Thoracic aorta (tissue), 2 donors: ENCODE data around the gene SPACA4. TPM values are rescaled to one million over a fixed set of nuclear protein-coding genes. Genes with fewer than 3 reads are reported as not detected.

Experiments
- ATAC-seq: fragments of 150-250 bp; one replicate; pipeline ENCODE4 v1.8.0; 2017; ENCODE audit warnings: low read depth; ENCODE audit not compliant: insufficient number of reproducible peaks, low FRiP score
- DNase-seq: peaks from one replicate; pipeline ENCODE4 v3.0.0-alpha.2; 2020; ENCODE audit warnings: low spot score
- H3K27ac ChIP-seq, 2 donors: fragments of 200-600 bp; sonication (generic); 1 replicate in 1 of 2; 2 replicates in 1 of 2; pipeline ENCODE4 v1.5.1; 2016; ENCODE audit warnings: mild to moderate bottlenecking in 2 of 2, moderate library complexity in 2 of 2
- H3K27me3 ChIP-seq: fragments of 200-600 bp; sonication (generic); replicated peaks from 2 replicates; pipeline ENCODE4 v1.6.0; 2016; ENCODE audit warnings: mild to moderate bottlenecking; ENCODE audit not compliant: insufficient read depth
- H3K36me3 ChIP-seq: fragments of 200-600 bp; sonication (generic); one replicate; pipeline ENCODE4 v1.5.1; 2016
- H3K4me1 ChIP-seq, 2 donors: fragments of 200-600 bp; sonication (generic); 1 replicate in 1 of 2; 2 replicates in 1 of 2; pipeline versions ENCODE4 v1.5.1 to v1.6.0; 2016; ENCODE audit warnings: low read depth in 2 of 2, mild to moderate bottlenecking in 1 of 2; ENCODE audit not compliant: control insufficient read depth in 1 of 2
- H3K4me3 ChIP-seq: fragments of 200-600 bp; sonication (generic); 2 replicates; pipeline ENCODE4 v1.5.1; 2016; ENCODE audit warnings: mild to moderate bottlenecking
- H3K9me3 ChIP-seq: fragments of 200-600 bp; sonication (generic); 2 replicates; pipeline ENCODE4 v1.5.1; 2016
- total RNA-seq, 2 donors: library from RNA; depleted of rRNA; stranded (reverse); fragments of >200 nt; gene quantifications; one replicate each; pipeline versions ENCODE4 v1.1.0 to v1.2.3, GENCODE V29; 2016
- TF ChIP-seq, protein P1 (sequence below): fragments of 200-600 bp; sonication (generic); IDR thresholded peaks from one replicate; pipeline ENCODE4 v1.5.1; 2019; ENCODE audit warnings: antibody characterized with exemption

The SPACA4 gene
- total RNA-seq, 2 donors from 2014 or later, result not detected

DNA sequence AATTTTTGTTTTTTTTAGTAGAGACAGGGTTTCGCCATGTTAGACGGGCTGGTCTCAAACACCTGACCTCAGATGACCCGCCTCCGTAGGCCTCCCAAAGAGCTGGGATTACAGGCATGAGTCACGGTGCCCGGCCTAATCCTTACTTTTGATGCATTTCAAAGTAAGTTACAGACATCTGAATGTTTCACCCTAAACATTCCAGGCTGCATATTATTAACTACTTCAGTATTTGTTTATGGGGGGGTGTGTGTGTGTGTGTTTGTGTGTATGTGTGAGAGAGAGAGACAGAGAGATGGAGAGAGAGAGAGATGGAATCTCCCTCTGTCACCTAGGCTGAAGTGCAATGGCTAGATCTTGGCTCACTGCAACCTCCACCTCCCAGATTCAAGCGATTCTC, 41.5 kb upstream of the SPACA4 start:
- Histone ChIP-seq H3K4me1 (peaks cover 0 to 20% of the 10 kb centered on the region in 2 donors), H3K9me3 (no peaks in the 10 kb centered on the region), H3K27ac (no peak overlapping the region), H3K36me3 (no peaks in the 10 kb centered on the region), H3K4me3 (no peak overlapping the region), H3K27me3 (no peaks in the 10 kb centered on the region)
- DNase-seq (no peak), ATAC-seq (no peak)
- TF ChIP-seq, protein P1, sequence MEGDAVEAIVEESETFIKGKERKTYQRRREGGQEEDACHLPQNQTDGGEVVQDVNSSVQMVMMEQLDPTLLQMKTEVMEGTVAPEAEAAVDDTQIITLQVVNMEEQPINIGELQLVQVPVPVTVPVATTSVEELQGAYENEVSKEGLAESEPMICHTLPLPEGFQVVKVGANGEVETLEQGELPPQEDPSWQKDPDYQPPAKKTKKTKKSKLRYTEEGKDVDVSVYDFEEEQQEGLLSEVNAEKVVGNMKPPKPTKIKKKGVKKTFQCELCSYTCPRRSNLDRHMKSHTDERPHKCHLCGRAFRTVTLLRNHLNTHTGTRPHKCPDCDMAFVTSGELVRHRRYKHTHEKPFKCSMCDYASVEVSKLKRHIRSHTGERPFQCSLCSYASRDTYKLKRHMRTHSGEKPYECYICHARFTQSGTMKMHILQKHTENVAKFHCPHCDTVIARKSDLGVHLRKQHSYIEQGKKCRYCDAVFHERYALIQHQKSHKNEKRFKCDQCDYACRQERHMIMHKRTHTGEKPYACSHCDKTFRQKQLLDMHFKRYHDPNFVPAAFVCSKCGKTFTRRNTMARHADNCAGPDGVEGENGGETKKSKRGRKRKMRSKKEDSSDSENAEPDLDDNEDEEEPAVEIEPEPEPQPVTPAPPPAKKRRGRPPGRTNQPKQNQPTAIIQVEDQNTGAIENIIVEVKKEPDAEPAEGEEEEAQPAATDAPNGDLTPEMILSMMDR, result no peak

DNA sequence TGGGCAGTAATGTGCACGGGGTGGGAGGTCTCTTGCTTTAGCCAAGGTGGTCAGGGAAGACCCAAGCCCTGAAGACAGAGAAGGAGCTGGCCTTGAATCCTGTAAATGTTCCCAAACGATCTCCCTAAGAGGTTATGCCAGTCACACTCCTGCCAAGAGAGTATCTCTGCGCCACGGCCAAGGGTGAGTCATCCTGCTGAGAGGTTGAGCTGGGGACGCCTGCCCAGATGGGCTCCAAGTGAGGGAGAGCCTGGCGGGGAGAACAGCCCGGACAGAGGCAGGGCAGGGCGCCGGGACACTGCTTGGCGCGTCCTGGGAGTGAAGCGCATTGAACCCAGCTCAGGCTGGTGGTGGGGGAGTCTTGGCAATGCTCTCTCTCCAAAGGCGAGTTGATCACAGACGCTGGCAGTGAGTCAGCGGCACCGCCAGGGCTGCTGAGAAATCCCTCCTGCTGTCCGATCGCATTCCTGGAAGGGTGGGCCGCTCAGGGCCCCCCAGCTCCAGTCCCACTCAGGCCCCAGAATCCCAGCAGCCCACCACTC, 38.1 kb upstream of the SPACA4 start:
- peak; percentile 80 for DNase-seq
- TF ChIP-seq, protein P1, result no peak
- H3K4me3 ChIP-seq, result peak overlapping the region; percentile 46

GRCh38 chr19:48569814-48570213, 36.7 kb upstream of the SPACA4 start:
- no peaks in the 10 kb centered on the region for H3K27me3 ChIP-seq
- H3K27ac ChIP-seq, result no peak overlapping the region
- DNase-seq (no peak), ATAC-seq (no peak)
- H3K4me1 ChIP-seq, result peaks cover 0 to 20% of the 10 kb centered on the region in 2 donors
- TF ChIP-seq, protein P1, result no peak
- H3K4me3 ChIP-seq, result no peak overlapping the region
- H3K36me3 ChIP-seq, result no peaks in the 10 kb centered on the region
- H3K9me3 ChIP-seq, result no peaks in the 10 kb centered on the region

More for the DNA sequence above, 38.1 kb upstream of the SPACA4 start:
- H3K27me3 ChIP-seq, result no peaks in the 10 kb centered on the region
- no peaks in the 10 kb centered on the region for H3K9me3 ChIP-seq
- H3K27ac ChIP-seq, result peak overlapping the region in 1 of 2 donors; percentile 47
- H3K4me1 ChIP-seq, result peaks cover 0 to 20% of the 10 kb centered on the region in 2 donors
- H3K36me3 ChIP-seq, result no peaks in the 10 kb centered on the region
- peak; percentile 82 for ATAC-seq

GRCh38 chr19:48571378-48572162, 35.0 kb upstream of the SPACA4 start:
- Histone ChIP-seq H3K9me3 (no peaks in the 10 kb centered on the region), H3K36me3 (no peaks in the 10 kb centered on the region), H3K27me3 (no peaks in the 10 kb centered on the region), H3K4me1 (peaks cover 0 to 20% of the 10 kb centered on the region in 2 donors), H3K27ac (no peak overlapping the region), H3K4me3 (no peak overlapping the region)
- ATAC-seq, result no peak
- DNase-seq, result no peak
- TF ChIP-seq, protein P1, result no peak

DNA sequence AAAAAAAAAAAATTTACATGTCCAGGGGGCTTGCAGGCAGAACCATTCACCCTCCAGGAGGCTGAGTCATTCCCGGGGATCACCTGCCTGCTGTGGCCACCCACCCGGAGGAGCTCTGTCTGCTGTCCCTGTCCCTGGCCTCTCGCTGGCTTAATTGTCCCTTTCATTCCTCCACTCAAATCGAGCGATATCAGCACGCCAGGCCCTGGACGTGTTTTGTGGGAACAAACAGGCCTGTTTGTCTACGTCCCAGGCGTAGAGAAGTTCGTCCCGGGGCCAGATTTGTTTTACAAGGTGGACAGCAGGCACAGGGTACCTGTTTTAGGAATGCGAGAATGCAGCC, 33.4 kb upstream of the SPACA4 start:
- no peak overlapping the region for H3K27ac ChIP-seq
- TF ChIP-seq, protein P1, result no peak
- H3K4me3 ChIP-seq, result no peak overlapping the region
- H3K9me3 ChIP-seq, result no peaks in the 10 kb centered on the region
- H3K36me3 ChIP-seq, result no peaks in the 10 kb centered on the region
- ATAC-seq, result no peak
- peaks cover 0 to 9% of the 10 kb centered on the region in 2 donors for H3K4me1 ChIP-seq
- no peaks in the 10 kb centered on the region for H3K27me3 ChIP-seq
- DNase-seq, result no peak
